Sigmoid colon (tissue), 7 donors: ENCODE measurements around the gene CALY. TPM values are rescaled to one million over a fixed set of nuclear protein-coding genes. Genes with fewer than 3 reads are reported as not detected.

Experiments
- DNase-seq: peaks from one replicate; pipeline ENCODE4 v3.0.0-alpha.2; 2019
- H3K27ac ChIP-seq, 4 donors: fragments of 200-600 bp; sonication (generic); one replicate each; pipeline ENCODE4 v1.5.1; 2016 to 2019; ENCODE audit warnings: mild to moderate bottlenecking in 1 of 4
- H3K27me3 ChIP-seq, 3 donors: fragments of 200-600 bp; sonication (generic); one replicate each; pipeline ENCODE4 v1.5.1; 2019; ENCODE audit warnings: mild to moderate bottlenecking in 1 of 3
- H3K36me3 ChIP-seq, 4 donors: fragments of 200-600 bp; sonication (generic); one replicate each; pipeline ENCODE4 v1.5.1; 2016 to 2019
- H3K4me1 ChIP-seq, 4 donors: fragments of 200-600 bp; sonication (generic); one replicate each; pipeline ENCODE4 v1.5.1; 2017 to 2019
- H3K4me3 ChIP-seq, 4 donors: fragments of 200-600 bp; sonication (generic); one replicate each; pipeline ENCODE4 v1.5.1; 2017 to 2019; ENCODE audit warnings: mild to moderate bottlenecking in 2 of 4, moderate library complexity in 1 of 4
- H3K9me3 ChIP-seq, 4 donors: fragments of 200-600 bp in 3 of 4; sonication (generic) in 3 of 4; one replicate each; pipeline versions ENCODE4 v1.5.1 to v1.6.1; 2013 to 2019
- CTCF ChIP-seq, 4 experiments: fragments of 450-650 bp in 3 of 4; fragments of 200-600 bp in 1 of 4; IDR thresholded peaks; one replicate each; pipeline ENCODE4 v1.5.1; 2016 to 2019; ENCODE audit warnings: antibody characterized with exemption in 4 of 4, mild to moderate bottlenecking in 3 of 4, moderate library complexity in 2 of 4
- EP300 ChIP-seq, 4 donors: sonication (generic); formaldehyde crosslinking; IDR thresholded peaks; one replicate each; pipeline ENCODE4 v1.6.1; 2017; ENCODE audit warnings: antibody characterized with exemption in 4 of 4
- POLR2A ChIP-seq, 2 donors: fragments of 450-650 bp; IDR thresholded peaks; one replicate each; pipeline ENCODE4 v1.6.1; 2016; ENCODE audit warnings: antibody characterized with exemption in 2 of 2, mild to moderate bottlenecking in 2 of 2, moderate library complexity in 2 of 2
- POLR2AphosphoS5 ChIP-seq, 4 donors: sonication (generic); formaldehyde crosslinking; IDR thresholded peaks; one replicate each; pipeline ENCODE4 v1.6.1; 2017; ENCODE audit warnings: antibody characterized with exemption in 4 of 4
- WGBS, 2 donors: extraction: QIAGEN DNeasy Blood & Tissue Kit; methylation state at CpG; one replicate each; pipeline ENCODE4 v1.1.7; 2013; 5-methylcytosine and 5-hydroxymethylcytosine counted together
- intact Hi-C: fragments of 100-400 bp; cut with DNase I; formaldehyde crosslinking; loops from one replicate; pipeline ENCODE4 v1.15.1; 2023
- polyA plus RNA-seq, 3 donors: library from polyadenylated mRNA; stranded (reverse); fragments of 200-250 nt; gene quantifications; one replicate each; pipeline ENCODE4 v1.2.3, GENCODE V29; 2013
- total RNA-seq, 4 donors: library from RNA; depleted of rRNA; stranded (reverse); fragments of >200 nt; gene quantifications; one replicate each; pipeline ENCODE4 v1.1.0, GENCODE V29; 2016
- donor health status: healthy with polysubstance abuse.
- donor health status: Bipolar disorder and iron deficiency.
- donor health status: healthy.

Gene CALY
- total and polyA plus RNA-seq, 7 donors: 1.3 to 6.8 (median 5.0) TPM; not detected in 2

- Histone ChIP-seq H3K27me3 (peaks cover 4 to 79% (median 42%) of the 10 kb centered on the region in 3 donors), H3K4me1 (peaks cover 0 to 6% (median 3%) of the 10 kb centered on the region in 4 donors), H3K4me3 (no peak overlapping the region), H3K9me3 (no peaks in the 10 kb centered on the region), H3K27ac (no peak overlapping the region), H3K36me3 (no peaks in the 10 kb centered on the region)
- intact Hi-C loops: no loop called here
- TF ChIP-seq CTCF (IDR thresholded peaks at IDR 0.05) (no peak), EP300 (IDR thresholded peaks at IDR 0.05) (no peak)
- WGBS, 2 donors: 75 to 83% methylated on average over 24 of the region's 24 CpGs
- peak; percentile 62 for DNase-seq
Observed at GRCh38 chr10:133351408-133352318, 15.0 kb upstream of the CALY start.

GRCh38 chr10:133350950-133351329 is 14.2 kb upstream of the CALY start:
- H3K27me3 ChIP-seq: peaks cover 4 to 79% (median 35%) of the 10 kb centered on the region in 3 donors
- DNase-seq: peak; percentile 64
- H3K27ac ChIP-seq: no peak overlapping the region
- H3K4me3 ChIP-seq: no peak overlapping the region
- H3K9me3 ChIP-seq: no peaks in the 10 kb centered on the region
- intact Hi-C loops: no loop called here
- no peaks in the 10 kb centered on the region for H3K4me1 ChIP-seq
- no peaks in the 10 kb centered on the region for H3K36me3 ChIP-seq
- TF ChIP-seq POLR2A (IDR thresholded peaks at IDR 0.05) (no peak), POLR2AphosphoS5 (IDR thresholded peaks at IDR 0.05) (no peak)
- WGBS, 2 donors: 61 to 77% methylated on average over 13 of the region's 13 CpGs

- no peaks in the 10 kb centered on the region for H3K36me3 ChIP-seq
- intact Hi-C loops: no loop called here
- TF ChIP-seq POLR2A (IDR thresholded peaks at IDR 0.05): no peak
- no peak for TF ChIP-seq CTCF (IDR thresholded peaks at IDR 0.05)
- TF ChIP-seq EP300 (IDR thresholded peaks at IDR 0.05): no peak
- TF ChIP-seq POLR2AphosphoS5 (IDR thresholded peaks at IDR 0.05): no peak
- no peak overlapping the region for H3K4me3 ChIP-seq
- H3K27me3 ChIP-seq: peaks cover 4 to 75% (median 31%) of the 10 kb centered on the region in 3 donors
- peak; percentile 54 for DNase-seq
- 88 to 91% methylated on average over 12 of the region's 12 CpGs for WGBS, 2 donors
- H3K27ac ChIP-seq: no peak overlapping the region
- H3K9me3 ChIP-seq: no peaks in the 10 kb centered on the region
- no peaks in the 10 kb centered on the region for H3K4me1 ChIP-seq
Observed at GRCh38 chr10:133350283-133350949, 13.7 kb upstream of the CALY start.

- TF ChIP-seq POLR2AphosphoS5 (IDR thresholded peaks at IDR 0.05): no peak
- no peak for TF ChIP-seq EP300 (IDR thresholded peaks at IDR 0.05)
- no peak for TF ChIP-seq POLR2A (IDR thresholded peaks at IDR 0.05)
- no peak for TF ChIP-seq CTCF (IDR thresholded peaks at IDR 0.05)
- no peaks in the 10 kb centered on the region for H3K36me3 ChIP-seq
- intact Hi-C loops: no loop called here
Observed at GRCh38 chr10:133349577-133350011, 12.9 kb upstream of the CALY start.

GRCh38 chr10:133349160-133349568 is 12.5 kb upstream of the CALY start:
- H3K9me3 ChIP-seq: no peaks in the 10 kb centered on the region
- H3K27ac ChIP-seq: no peak overlapping the region
- no peaks in the 10 kb centered on the region for H3K36me3 ChIP-seq
- no peak for DNase-seq
- H3K4me1 ChIP-seq: no peaks in the 10 kb centered on the region
- intact Hi-C loops: no loop called here
- H3K27me3 ChIP-seq: peaks cover 4 to 68% (median 23%) of the 10 kb centered on the region in 3 donors
- TF ChIP-seq CTCF (IDR thresholded peaks at IDR 0.05): no peak
- no peak for TF ChIP-seq POLR2AphosphoS5 (IDR thresholded peaks at IDR 0.05)
- no peak for TF ChIP-seq POLR2A (IDR thresholded peaks at IDR 0.05)
- TF ChIP-seq EP300 (IDR thresholded peaks at IDR 0.05): no peak
- WGBS, 2 donors: 76 to 86% methylated on average over 8 of the region's 8 CpGs
- H3K4me3 ChIP-seq: no peak overlapping the region

More at GRCh38 chr10:133349577-133350011, 12.9 kb upstream of the CALY start:
- H3K27ac ChIP-seq: no peak overlapping the region
- WGBS, 2 donors: 76 to 77% methylated on average over 9 of the region's 9 CpGs
- no peak overlapping the region for H3K4me3 ChIP-seq
- no peaks in the 10 kb centered on the region for H3K9me3 ChIP-seq
- DNase-seq: peak; percentile 55
- peaks cover 4 to 68% (median 27%) of the 10 kb centered on the region in 3 donors for H3K27me3 ChIP-seq
- H3K4me1 ChIP-seq: no peaks in the 10 kb centered on the region
